Epithelial cell of proximal tubule (primary cell): Measurements from ENCODE around the gene PJA2. TPM values are rescaled to one million over a fixed set of nuclear protein-coding genes. Genes with fewer than 3 reads are reported as not detected.
"Not testable (repeated sequence)": the region's sequence is repeated elsewhere in the genome, so short reads cannot be mapped to it uniquely, and the experiment has no call there.

Experiments
- DNase-seq: peaks from one replicate; pipeline ENCODE4 v3.0.0-alpha.2; 2011; ENCODE audit warnings: low read depth
- H3K4me3 ChIP-seq: 2 replicates; pipeline ENCODE4 v1.5.1; 2011; ENCODE audit warnings: low read depth, mild to moderate bottlenecking, low read length
- total RNA-seq: library from RNA; depleted of rRNA; stranded (reverse); fragments of >200 nt; gene quantifications from 2 replicates; pipeline ENCODE4 v1.2.3, GENCODE V29; 2015
- TF ChIP-seq, protein P1 (sequence below): conservative IDR thresholded peaks from 2 replicates; pipeline ENCODE4 v1.5.1; 2012; ENCODE audit warnings: low read depth, mild to moderate bottlenecking, low read length

The PJA2 gene
- total RNA-seq, 1 donor from 2014 or later: 42.3 TPM

DNA sequence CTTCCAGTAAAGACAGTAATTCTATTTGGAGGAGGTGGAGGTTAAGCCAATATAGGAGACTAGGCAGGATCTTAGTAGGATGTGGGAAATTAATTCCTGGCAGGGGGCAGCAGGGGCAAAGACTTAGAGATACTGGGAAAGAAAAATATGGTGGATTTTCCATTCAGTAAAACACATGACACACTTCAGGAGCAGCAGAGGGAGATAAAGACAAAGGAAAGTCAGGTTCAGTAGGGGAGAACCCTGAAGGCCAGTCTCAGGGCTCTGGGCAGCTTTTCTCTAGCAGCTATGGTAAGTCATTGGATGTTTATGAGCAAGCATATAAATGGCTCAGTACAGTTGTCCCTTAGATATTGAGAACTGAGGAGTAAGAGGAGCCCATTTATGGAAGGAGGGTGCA lies 105.5 kb downstream of the PJA2 start:
- DNase-seq: no peak
- H3K4me3 ChIP-seq: no peak overlapping the region
- TF ChIP-seq, protein P1, sequence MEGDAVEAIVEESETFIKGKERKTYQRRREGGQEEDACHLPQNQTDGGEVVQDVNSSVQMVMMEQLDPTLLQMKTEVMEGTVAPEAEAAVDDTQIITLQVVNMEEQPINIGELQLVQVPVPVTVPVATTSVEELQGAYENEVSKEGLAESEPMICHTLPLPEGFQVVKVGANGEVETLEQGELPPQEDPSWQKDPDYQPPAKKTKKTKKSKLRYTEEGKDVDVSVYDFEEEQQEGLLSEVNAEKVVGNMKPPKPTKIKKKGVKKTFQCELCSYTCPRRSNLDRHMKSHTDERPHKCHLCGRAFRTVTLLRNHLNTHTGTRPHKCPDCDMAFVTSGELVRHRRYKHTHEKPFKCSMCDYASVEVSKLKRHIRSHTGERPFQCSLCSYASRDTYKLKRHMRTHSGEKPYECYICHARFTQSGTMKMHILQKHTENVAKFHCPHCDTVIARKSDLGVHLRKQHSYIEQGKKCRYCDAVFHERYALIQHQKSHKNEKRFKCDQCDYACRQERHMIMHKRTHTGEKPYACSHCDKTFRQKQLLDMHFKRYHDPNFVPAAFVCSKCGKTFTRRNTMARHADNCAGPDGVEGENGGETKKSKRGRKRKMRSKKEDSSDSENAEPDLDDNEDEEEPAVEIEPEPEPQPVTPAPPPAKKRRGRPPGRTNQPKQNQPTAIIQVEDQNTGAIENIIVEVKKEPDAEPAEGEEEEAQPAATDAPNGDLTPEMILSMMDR: peak; percentile 11

DNA sequence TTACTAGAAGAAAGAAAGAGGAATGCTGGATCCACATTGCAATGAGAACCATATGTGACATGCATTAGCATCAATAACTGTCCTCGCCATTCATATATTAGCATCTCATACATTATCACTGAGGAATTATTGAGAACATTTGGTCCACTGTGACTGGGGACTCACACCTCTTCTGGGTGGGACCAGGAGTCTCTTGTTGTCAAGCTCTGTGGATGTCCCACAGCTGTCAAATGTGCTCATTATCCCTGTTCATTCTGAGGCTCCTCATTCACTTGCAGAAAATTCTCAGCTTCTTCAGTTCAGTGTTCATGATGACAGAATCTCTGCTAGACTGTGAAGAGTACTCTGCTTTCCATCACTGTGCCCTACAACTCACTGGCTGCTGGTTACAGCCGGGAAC lies 109.4 kb downstream of the PJA2 start:
- TF ChIP-seq, protein P1: no peak
- DNase-seq: no peak
- H3K4me3 ChIP-seq: no peak overlapping the region

DNA sequence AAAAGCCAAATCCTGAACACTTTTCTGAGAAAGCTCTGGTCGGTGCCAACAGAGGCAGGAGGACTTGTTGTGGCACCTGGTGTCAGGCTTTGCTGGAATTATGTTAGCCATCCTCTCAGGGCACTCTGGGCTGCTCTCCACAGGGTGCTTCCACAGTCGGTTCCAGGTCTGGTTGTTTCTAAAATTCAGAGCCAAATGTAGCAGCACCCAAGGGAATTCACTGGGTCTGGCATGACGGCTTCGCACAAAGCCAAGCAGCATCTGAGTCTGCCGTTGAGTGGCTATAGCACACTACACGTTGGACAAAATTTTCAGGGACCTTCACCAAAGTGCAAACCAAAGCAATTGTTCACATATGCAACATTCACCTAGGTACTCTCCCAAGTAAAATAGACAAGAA lies 110.2 kb downstream of the PJA2 start:
- DNase-seq: no peak
- H3K4me3 ChIP-seq: no peak overlapping the region
- TF ChIP-seq, protein P1: no peak

DNA sequence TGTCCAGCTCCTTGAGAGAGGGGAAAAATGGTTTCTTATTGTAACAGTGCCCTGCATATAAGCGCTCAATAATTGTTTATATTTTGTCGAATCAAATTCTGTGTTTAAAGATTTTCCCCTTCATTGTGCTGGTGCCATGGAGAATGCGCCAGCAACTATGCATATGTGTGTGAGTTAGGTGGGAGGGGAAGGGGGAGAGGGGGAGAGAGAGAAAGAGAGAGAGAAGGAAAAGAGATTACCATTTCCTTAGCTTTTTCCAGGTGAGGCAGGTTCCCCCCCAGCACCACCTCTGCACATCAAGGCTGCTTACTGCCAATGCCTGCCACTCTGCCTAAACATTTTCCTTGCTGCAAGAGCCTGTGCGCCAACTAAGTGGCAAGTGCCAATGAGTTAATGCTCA lies 111.0 kb downstream of the PJA2 start:
- TF ChIP-seq, protein P1: no peak
- DNase-seq: no peak
- H3K4me3 ChIP-seq: no peak overlapping the region

DNA sequence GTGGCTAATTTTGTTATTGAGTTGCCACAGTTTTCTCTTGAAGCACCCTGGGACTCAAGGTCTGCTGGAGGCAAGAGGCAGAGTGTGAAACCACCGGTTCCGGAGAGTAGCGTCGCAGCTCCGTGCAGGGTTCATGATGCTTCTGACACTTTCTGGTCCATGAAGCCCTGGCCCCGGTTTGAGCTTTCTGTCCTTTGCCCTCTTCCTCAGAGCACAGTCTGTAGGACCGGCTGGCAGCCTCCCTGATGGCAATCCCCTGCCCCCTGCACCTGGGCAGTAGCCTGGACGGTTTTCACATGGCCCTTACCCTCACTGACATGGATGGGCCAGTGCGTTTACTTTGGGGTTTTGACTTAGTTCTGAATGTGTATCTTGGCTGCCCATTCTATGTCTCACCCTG lies 111.9 kb downstream of the PJA2 start:
- TF ChIP-seq, protein P1: no peak
- no peak overlapping the region for H3K4me3 ChIP-seq
- no peak for DNase-seq

DNA sequence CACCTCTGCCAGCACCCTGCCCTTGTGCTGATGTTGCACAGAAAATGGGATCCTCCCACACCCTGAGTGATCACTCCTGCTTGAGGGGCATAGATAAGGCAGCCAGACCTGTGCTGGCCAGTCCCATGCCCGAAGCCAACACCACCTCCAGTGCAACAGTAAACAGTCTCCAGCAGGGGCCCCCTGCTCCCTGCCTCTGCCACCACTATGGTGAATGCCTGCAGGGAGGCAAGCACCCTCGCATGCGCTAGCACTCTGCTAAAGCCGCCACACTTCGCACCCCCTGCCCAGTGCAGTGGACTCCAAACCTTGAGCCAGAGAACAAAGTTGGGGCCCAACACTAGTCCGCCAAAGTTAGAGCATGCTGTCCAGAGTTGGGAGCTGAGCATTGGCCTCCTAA lies 118.7 kb downstream of the PJA2 start:
- H3K4me3 ChIP-seq: no peak overlapping the region
- no peak for DNase-seq
- TF ChIP-seq, protein P1: no peak

DNA sequence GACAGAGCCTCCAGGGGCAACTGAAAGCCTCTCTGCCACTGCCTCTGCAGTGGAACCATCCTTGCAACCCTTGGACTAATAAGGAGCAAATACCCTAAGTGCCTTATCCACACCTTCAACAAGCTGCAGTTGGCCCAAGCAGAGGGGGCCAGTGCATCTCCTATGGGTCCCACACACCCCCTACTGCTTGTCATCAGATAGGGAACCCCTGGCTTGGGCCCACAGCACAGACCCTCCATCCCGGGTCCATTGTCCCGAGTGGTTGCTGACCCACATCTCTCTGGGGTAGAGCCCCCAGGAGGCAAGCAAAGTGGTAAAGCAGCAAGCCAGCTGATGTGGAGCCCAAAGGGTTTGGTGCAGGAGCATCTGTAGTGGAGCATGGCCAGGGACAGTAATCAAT lies 119.5 kb downstream of the PJA2 start:
- no peak for DNase-seq
- TF ChIP-seq, protein P1: no peak
- no peak overlapping the region for H3K4me3 ChIP-seq

DNA sequence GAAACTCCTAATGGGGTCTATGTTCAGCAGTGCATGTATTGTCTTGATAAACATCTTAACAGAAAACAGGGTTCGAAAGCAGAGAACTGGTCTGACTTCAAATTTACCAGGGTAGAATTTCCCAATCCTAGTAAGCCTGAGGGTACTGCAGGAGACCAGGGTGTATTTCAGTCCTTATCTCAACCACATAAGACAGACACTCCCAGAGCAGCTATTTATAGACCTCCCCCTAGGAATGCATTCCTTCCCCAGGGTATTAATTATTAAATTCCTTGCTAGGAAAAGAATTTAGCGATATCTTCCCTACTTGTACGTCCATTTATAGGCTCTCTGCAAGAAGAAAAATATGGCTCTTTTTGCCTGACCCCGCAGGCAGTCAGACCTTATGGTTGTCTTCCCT lies 123.1 kb downstream of the PJA2 start:
- DNase-seq, H3K4me3 ChIP-seq: not testable (repeated sequence)
